ENCODE results near the gene GPX2.
A peak's percentile ranks its signal among the peaks of the same experiment; 100 is the strongest.
"Not testable (repeated sequence)": the region's sequence is repeated elsewhere in the genome, so short reads cannot be mapped to it uniquely, and the experiment has no call there.

Gene GPX2

GRCh38 chr14:64915029-64915424, 27.5 kb downstream of the GPX2 start:
- DNase-seq (ENCODE audit: low read depth in 1 of 2, low spot score in 1 of 2): no peak

- peak; percentile 84 to 98 for DNase-seq (ENCODE audit: low read depth in 1 of 2, low spot score in 1 of 2)
Measured at GRCh38 chr14:64914237-64915028, 28.1 kb downstream of the GPX2 start, which contains the start of gene CHURC1. Gene CHURC1 (plus strand): TSS chr14:64914455. CDS start chr14:64914496, 41 bp downstream.

DNA sequence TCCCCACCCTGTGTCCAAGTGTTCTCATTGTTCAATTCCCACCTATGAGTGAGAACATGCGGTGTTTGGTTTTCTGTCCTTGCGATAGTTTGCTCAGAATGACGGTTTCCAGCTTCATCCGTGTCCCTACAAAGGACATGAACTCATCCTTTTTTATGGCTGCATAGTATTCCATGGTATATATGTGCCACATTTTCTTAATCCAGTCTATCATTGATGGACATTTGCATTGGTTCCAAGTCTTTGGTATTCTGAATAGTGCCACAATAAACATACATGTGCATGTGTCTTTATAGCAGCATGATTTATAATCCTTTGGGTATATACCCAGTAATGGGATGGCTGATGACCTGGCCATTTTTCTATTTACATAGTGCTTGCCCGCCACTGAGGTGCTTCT, 29.1 kb downstream of the GPX2 start:
- DNase-seq (ENCODE audit: low read depth in 1 of 2, low spot score in 1 of 2): not testable (repeated sequence)

DNA sequence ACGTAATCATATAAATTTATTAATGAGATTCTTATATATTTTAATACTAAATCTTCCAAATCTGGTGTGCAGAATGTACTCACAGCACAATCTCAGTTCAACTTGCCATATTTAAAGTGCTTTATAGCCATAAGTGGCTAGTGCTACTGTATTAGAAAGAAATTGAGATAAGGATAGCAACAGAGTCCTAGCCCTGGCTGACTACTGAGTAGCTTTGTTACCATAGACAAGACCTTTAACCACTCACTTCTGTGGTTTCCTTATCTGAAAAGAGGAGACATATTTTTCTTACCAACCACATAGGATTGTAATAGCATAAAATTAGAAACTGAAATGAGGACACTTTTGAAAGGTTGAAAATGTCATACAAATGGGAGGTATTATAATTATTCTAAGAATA, 30.3 kb downstream of the GPX2 start:
- no peak for DNase-seq (ENCODE audit: low read depth in 1 of 2, low spot score in 1 of 2)

DNA sequence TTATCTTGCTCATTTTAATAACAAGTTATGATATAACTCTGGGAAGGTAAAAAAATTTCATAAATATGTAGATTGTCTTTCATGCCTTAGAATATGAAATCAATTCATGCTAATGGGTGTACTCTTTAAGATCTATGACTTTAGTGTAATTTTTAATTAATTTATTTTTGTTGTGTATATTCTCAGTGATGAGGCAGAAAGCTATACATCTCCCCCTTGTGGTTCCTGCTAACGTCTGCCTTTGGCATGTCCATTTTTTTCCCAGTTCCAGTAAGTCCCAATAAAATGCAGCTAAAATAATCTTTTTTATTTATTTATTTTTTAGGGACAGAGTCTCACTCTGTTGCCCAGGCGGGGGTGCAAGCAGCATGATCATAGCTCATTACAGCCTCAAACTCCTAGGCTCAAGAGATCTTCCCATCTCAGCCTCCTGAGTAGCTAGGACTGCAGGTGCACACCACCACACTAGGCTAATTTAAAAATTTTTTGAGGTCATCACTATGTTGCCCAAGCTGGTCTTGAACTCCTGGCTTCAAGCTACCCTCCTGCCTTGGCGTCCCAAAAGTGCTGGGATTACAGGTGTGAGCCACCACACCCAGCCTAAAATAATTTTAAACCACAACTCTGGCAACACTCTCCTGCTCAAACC, 31.6 kb downstream of the GPX2 start:
- DNase-seq (ENCODE audit: low read depth in 1 of 2, low spot score in 1 of 2): no peak

GRCh38 chr14:64906022-64906421, 36.5 kb downstream of the GPX2 start:
- no peak for DNase-seq (ENCODE audit: low read depth in 1 of 2, low spot score in 1 of 2)

DNA sequence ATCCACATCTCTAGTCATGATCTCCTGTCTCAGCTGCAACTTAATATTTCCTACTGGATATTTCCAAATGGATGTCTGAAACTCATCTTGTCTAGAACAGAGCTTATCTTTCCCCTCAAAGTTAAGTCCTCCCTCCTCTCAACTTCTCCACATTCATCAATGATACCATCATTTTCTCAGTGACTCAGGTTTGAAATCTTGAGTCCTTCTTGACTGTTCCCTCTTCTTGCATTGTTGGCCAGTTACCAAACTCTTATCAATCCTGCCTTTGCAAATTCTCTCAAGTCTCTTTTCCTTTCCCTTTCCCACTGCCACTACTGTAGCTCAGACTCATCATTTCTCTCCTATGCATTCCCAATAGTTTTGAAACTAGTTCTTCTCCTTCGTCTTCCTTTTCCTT, 42.6 kb downstream of the GPX2 start:
- DNase-seq (ENCODE audit: low read depth in 1 of 2, low spot score in 1 of 2): no peak

- DNase-seq (ENCODE audit: low read depth in 1 of 2, low spot score in 1 of 2): peak in 1 of 2 donors; percentile 47
Measured at GRCh38 chr14:64891839-64892375, 50.6 kb downstream of the GPX2 start.

GRCh38 chr14:64891173-64891838, 51.2 kb downstream of the GPX2 start:
- DNase-seq (ENCODE audit: low read depth in 1 of 2, low spot score in 1 of 2): no peak

- DNase-seq (ENCODE audit: low read depth in 1 of 2, low spot score in 1 of 2): no peak
Measured at GRCh38 chr14:64889352-64889751, 53.2 kb downstream of the GPX2 start.

Data from activated CD4-positive, alpha-beta T cell treated with anti-CD3 and anti-CD28 coated beads, Interleukin-2, amount 50 U/mL, for 24 hours (primary cell).